Stimulated activated CD4-positive, alpha-beta T cell treated with anti-CD3 and anti-CD28 coated beads, Interleukin-2, amount 100 ng/mL, for 24 hours (primary cell): ENCODE measurements around the gene RASSF3.
"Not testable (repeated sequence)": the region's sequence is repeated elsewhere in the genome, so short reads cannot be mapped to it uniquely, and the experiment has no call there.

Experiments
- DNase-seq, 2 donors: peaks; one replicate each; pipeline ENCODE4 v3.0.0-alpha.2; 2020

RASSF3 gene

DNA sequence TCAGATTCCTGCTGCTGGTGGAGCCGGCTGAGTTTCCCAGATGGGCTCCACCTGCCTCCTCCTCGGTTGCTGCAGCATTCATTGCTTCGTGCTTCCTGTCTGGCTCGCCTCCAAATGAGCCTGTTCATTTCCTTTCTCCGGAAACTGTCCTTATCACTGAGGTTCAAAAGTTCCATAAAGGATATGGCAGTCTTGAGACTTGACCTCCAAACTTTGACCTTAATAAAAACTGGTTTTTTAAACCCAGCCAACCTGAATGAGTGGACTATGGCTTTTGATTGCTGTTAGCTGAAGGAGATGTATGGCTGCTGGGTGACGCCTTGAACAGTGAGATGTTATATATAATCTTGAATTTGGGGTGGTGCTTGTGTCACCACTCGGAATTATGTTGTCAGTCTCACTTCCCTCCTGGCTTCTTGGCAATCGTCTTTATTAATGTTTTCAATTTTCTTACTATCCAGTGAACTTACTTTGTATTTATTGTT, 62.7 kb downstream of the RASSF3 start:
- DNase-seq: peak; percentile 39 to 42

GRCh38 chr12:64673490-64674169, 63.3 kb downstream of the RASSF3 start:
- no peak for DNase-seq

DNA sequence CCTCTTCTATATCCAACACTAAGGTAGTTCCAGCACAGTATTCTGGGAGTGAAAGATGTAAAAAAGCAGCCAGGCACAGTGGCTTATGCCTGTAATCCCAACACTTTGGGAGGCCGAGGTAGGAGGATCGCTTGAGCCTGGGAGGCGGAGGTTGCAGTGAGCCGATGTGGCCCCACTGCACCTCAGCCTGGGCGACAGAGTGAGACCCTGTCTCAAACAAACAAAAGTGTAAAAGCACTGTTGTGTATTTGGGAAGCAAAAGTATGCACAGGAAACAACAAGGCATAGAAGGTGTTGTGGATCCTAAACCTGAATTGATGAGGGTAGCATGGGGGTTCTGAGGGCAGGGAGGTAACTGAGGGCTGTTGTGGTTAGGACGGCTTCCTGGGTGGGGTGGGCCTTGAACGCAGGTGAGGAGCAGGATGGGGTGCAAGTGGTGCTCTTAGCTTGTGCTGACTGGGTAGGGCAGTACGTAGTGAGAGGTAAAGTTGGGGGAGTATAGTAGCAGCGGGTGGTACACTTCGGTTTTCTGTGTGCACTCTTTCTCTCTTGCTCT, 64.2 kb downstream of the RASSF3 start:
- DNase-seq: peak in 1 of 2 donors; percentile 46

GRCh38 chr12:64675795-64676194, 65.5 kb downstream of the RASSF3 start:
- DNase-seq: no peak

GRCh38 chr12:64678248-64678647, 68.0 kb downstream of the RASSF3 start:
- DNase-seq: no peak

- DNase-seq: no peak
Observed at GRCh38 chr12:64678835-64679234, 68.5 kb downstream of the RASSF3 start.

DNA sequence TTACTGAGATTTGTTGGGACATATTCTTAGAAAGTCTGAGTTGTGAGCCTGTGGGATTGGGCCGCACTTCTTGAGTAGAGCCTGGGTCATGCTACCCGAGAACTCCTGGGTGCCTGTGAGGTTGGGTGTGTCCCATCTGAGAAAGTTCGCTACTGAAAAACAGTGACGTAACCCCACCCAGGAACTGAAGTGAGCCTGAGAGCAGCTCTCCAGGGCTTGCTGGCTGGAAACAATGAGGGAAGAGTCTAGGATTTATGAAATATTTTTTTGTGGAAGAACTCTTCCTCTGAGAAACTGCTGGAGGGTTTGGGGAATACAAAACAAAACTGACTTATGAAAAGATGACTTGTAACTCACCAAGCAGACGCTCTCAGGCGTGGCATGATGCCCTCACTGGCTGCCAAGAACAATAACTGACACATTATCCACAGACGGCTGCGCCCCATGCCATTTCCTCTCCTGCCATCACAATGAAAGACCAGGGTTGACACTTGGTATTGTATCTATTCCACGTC, 69.2 kb downstream of the RASSF3 start:
- peak; percentile 53 to 61 for DNase-seq

GRCh38 chr12:64680235-64680634, 69.9 kb downstream of the RASSF3 start:
- DNase-seq: no peak

GRCh38 chr12:64681200-64682052, 71.1 kb downstream of the RASSF3 start:
- no peak for DNase-seq

DNA sequence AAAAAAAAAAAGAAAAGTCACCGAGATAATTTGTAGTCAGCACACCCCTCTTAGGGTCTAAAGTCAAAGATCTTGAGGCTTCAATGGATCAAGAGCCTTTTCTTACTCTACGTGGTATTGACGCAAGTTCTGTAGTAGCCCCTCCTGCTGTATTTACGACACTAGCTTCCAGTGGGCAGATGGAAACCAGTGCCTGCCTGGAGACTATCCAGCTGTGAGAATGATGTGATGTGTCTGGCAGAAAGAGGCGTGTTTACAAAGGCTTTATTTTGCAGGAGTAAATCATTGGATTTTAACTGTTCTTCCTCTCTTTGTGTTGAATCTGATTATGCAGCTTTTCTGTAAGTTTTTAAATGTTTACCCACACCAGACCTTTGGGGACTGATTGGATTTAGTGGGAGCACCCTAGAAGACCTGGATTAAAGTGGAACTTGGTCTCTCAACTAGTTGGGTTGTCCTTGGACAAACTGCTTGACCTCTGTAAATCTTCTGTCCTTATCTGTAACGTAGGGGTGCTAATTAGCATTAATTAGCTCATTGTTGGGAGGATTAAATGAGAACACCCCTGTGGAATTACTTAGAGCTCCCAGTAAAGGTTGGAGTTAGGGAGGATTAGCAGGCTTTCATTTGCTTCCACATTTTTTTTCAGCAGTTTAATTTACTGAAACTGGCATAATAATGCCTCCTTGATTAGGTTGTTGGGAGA, 72.4 kb downstream of the RASSF3 start:
- DNase-seq: no peak

GRCh38 chr12:64683816-64684543, 73.7 kb downstream of the RASSF3 start:
- DNase-seq: no peak

DNA sequence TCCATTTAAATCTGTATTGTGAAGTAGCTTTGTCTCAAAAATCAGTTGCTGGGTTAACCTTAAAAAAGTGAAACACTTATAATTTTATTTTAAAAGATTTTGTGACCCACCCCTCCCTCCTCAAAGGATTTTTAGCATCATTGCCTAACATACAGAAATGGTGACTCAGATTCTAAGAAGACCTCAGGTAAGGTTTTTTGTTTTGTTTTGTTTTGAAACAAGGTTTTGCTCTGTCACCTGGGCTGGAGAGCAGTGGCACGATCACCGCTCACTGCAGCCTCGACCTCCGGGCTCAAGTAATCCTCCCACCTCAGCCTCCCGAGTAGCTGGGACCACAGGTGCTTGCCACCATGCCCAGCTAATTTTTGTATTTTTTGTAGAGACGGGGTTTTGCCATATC, 74.8 kb downstream of the RASSF3 start:
- DNase-seq: no peak

DNA sequence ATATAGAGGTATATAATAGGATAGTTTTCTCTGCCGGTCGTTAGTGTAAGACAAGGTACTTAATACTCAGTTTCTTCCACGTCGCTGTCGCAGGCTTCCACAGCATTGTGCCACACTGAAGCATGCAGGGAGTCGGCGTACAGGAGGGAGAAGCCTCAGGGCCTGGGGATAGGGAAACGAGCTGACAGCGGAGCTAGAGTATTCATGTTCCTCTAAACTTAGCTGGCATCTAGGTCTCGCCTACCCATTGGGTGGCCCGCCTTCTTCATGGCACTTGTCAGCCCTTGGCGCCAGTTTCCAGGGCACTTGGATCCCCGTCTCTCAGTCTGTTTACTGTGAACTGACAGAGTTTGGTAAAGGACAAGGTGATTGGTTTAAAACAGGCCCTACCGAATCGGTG, 75.3 kb downstream of the RASSF3 start:
- no peak for DNase-seq

DNA sequence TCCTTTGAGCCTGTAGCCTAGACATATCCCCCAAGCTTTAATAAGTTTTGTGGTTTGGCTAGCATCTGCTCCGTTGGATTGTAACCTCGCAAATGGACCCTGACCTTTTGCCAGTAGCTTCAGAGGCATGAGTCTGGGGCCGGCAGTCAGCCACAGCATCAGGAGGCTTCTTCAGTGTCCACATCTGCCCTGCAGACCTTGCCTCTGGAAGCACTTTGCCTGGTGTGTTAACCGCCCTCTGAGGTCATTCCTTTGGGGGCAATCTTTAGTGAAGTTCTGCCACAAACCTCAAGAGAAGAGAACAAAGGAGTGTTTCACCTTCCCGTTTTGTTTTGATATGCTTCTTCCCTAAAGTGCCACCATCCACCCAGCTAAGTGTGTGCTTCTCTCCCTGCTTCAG, 77.5 kb downstream of the RASSF3 start:
- no peak for DNase-seq

DNA sequence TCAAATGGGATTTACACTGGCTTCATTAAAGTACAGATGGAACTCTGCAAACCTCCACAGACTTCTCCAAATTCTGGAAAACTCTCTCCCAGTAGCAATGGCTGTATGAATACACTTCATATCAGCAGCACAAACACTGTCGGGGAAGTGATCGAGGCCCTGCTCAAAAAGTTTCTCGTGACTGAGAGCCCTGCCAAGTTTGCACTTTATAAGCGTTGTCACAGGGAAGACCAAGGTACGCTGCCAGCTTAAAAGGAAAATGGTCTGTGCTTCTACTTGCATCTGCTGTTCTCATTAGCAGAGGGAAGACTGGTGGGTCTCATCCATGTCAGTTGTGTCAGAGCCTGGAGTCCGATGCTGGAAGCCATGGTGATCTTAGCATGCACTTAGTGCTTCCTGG, 77.9 kb downstream of the RASSF3 start:
- no peak for DNase-seq

GRCh38 chr12:64688715-64689114, 78.4 kb downstream of the RASSF3 start:
- DNase-seq: no peak

GRCh38 chr12:64690236-64690635, 79.9 kb downstream of the RASSF3 start:
- DNase-seq: not testable (repeated sequence)

DNA sequence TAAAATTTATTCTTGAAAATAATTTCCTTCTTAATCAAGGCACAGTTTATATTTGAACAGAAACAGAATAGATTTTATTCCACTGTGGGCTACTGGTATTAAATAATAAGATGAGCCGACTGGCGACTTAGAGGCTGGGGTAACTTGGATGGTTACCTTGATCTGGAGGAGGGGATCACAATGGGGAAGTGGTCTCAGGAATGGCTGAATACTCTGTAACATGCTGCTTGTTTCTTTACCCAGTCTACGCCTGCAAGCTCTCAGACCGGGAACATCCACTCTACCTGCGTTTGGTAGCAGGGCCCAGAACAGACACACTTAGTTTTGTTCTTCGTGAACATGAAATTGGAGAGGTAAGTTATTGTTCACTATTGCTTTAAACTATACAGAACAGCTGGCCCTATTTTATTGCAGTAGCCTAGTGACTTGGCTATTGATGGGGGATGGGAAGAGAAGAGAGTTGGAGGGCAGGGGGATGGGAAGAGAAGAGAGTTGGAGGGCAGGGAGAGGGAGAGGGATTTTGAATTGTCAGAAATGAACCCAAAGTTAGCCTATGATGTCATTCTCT, 81.0 kb downstream of the RASSF3 start:
- no peak for DNase-seq

GRCh38 chr12:64691795-64692583, 81.7 kb downstream of the RASSF3 start:
- no peak for DNase-seq

- DNase-seq: no peak
Observed at GRCh38 chr12:64694130-64695040, 84.1 kb downstream of the RASSF3 start.
